Measurements from ENCODE around the gene CASD1.

Gene CASD1

GRCh38 chr7:94472608-94473007 lies 37.0 kb upstream of the CASD1 start:
- H3F3A ChIP-seq (ENCODE audit: control insufficient read depth, insufficient read depth) = no peaks in the 10 kb centered on the region
- no peaks in the 10 kb centered on the region for H3K4me1 ChIP-seq (ENCODE audit: control insufficient read depth, low read length)
- no peaks in the 10 kb centered on the region for H3K36me3 ChIP-seq (ENCODE audit: control insufficient read depth, low read length)

GRCh38 chr7:94476251-94476840 lies 33.3 kb upstream of the CASD1 start:
- Histone ChIP-seq H3K9me2 (replicated peaks; ENCODE audit: control insufficient read depth, low read length) (no peaks in the 10 kb centered on the region), H3F3A (ENCODE audit: control insufficient read depth, insufficient read depth) (no peaks in the 10 kb centered on the region), H3K9me3 (ENCODE audit: control insufficient read depth, insufficient read depth, low read length) (no peaks in the 10 kb centered on the region), H3K36me3 (ENCODE audit: control insufficient read depth, low read length) (no peaks in the 10 kb centered on the region), H3K27ac (ENCODE audit: low read depth, low read length) (no peak overlapping the region), H3K79me2 (ENCODE audit: control insufficient read depth, low read length) (no peaks in the 10 kb centered on the region), H3K4me1 (ENCODE audit: control insufficient read depth, low read length) (no peaks in the 10 kb centered on the region), H4K20me1 (ENCODE audit: control insufficient read depth, insufficient read depth, low read depth, low read length) (no peaks in the 10 kb centered on the region), H3K4me2 (ENCODE audit: low read length) (no peak overlapping the region), H3K27me3 (ENCODE audit: control insufficient read depth, low read length) (peaks cover 45% of the 10 kb centered on the region), H3K4me3 (ENCODE audit: low read length) (no peak overlapping the region)
- no peak for TF ChIP-seq EZH2phosphoT487 (IDR thresholded peaks at IDR 0.05; ENCODE audit: borderline replicate concordance, low read length)
- TF ChIP-seq CTCF (IDR thresholded peaks at IDR 0.05; ENCODE audit: low read depth, low read length, poor library complexity, severe bottlenecking) = no peak

More at GRCh38 chr7:94472608-94473007, 37.0 kb upstream of the CASD1 start:
- no peaks in the 10 kb centered on the region for H3K9me3 ChIP-seq (ENCODE audit: control insufficient read depth, insufficient read depth, low read length)
- no peak overlapping the region for H3K4me3 ChIP-seq (ENCODE audit: low read length)
- H3K9me2 ChIP-seq (replicated peaks; ENCODE audit: control insufficient read depth, low read length) = no peaks in the 10 kb centered on the region
- H3K79me2 ChIP-seq (ENCODE audit: control insufficient read depth, low read length) = no peaks in the 10 kb centered on the region
- TF ChIP-seq EZH2phosphoT487 (IDR thresholded peaks at IDR 0.05; ENCODE audit: borderline replicate concordance, low read length) (no peak), CTCF (IDR thresholded peaks at IDR 0.05; ENCODE audit: low read depth, low read length, poor library complexity, severe bottlenecking) (no peak)
- H3K4me2 ChIP-seq (ENCODE audit: low read length) = no peak overlapping the region
- H3K27me3 ChIP-seq (ENCODE audit: control insufficient read depth, low read length) = peaks cover 34% of the 10 kb centered on the region
- H4K20me1 ChIP-seq (ENCODE audit: control insufficient read depth, insufficient read depth, low read depth, low read length) = no peaks in the 10 kb centered on the region
- no peak overlapping the region for H3K27ac ChIP-seq (ENCODE audit: low read depth, low read length)

GRCh38 chr7:94477878-94478277 lies 31.7 kb upstream of the CASD1 start:
- TF ChIP-seq EZH2phosphoT487 (IDR thresholded peaks at IDR 0.05; ENCODE audit: borderline replicate concordance, low read length) (no peak), CTCF (IDR thresholded peaks at IDR 0.05; ENCODE audit: low read depth, low read length, poor library complexity, severe bottlenecking) (no peak)
- no peaks in the 10 kb centered on the region for H3K9me2 ChIP-seq (replicated peaks; ENCODE audit: control insufficient read depth, low read length)

More at GRCh38 chr7:94477878-94478277, 31.7 kb upstream of the CASD1 start:
- H3K79me2 ChIP-seq (ENCODE audit: control insufficient read depth, low read length) = no peaks in the 10 kb centered on the region
- H3K4me1 ChIP-seq (ENCODE audit: control insufficient read depth, low read length) = no peaks in the 10 kb centered on the region
- no peak overlapping the region for H3K4me3 ChIP-seq (ENCODE audit: low read length)
- no peaks in the 10 kb centered on the region for H3F3A ChIP-seq (ENCODE audit: control insufficient read depth, insufficient read depth)
- H4K20me1 ChIP-seq (ENCODE audit: control insufficient read depth, insufficient read depth, low read depth, low read length) = no peaks in the 10 kb centered on the region
- H3K27ac ChIP-seq (ENCODE audit: low read depth, low read length) = no peak overlapping the region
- H3K27me3 ChIP-seq (ENCODE audit: control insufficient read depth, low read length) = peaks cover 49% of the 10 kb centered on the region
- H3K9me3 ChIP-seq (ENCODE audit: control insufficient read depth, insufficient read depth, low read length) = no peaks in the 10 kb centered on the region
- H3K36me3 ChIP-seq (ENCODE audit: control insufficient read depth, low read length) = no peaks in the 10 kb centered on the region
- no peak overlapping the region for H3K4me2 ChIP-seq (ENCODE audit: low read length)
